MM.1S (cell line): ENCODE data around the gene FILIP1.

Experiments
- DNase-seq: peaks from one replicate; pipeline ENCODE4 v3.0.0-alpha.2; 2015
- H2AFZ ChIP-seq: fragments of 300-600 bp; sonication (generic); 2 replicates; pipeline ENCODE4 v1.6.0; 2016; ENCODE audit warnings: antibody characterized with exemption, low read length
- H3F3A ChIP-seq: fragments of 300-600 bp; sonication (generic); 2 replicates; pipeline ENCODE4 v1.6.1; 2016; ENCODE audit warnings: mild to moderate bottlenecking, antibody characterized with exemption, low read length, moderate library complexity, mixed read lengths; ENCODE audit not compliant: insufficient read depth
- H3K27ac ChIP-seq: fragments of 300-600 bp; sonication (generic); 2 replicates; pipeline ENCODE4 v1.5.1; 2016; ENCODE audit warnings: mild to moderate bottlenecking, low read length
- H3K27me3 ChIP-seq: fragments of 300-600 bp; sonication (generic); replicated peaks from 2 replicates; pipeline ENCODE4 v1.6.0; 2016; ENCODE audit warnings: low read length; ENCODE audit not compliant: insufficient read depth
- H3K36me3 ChIP-seq: fragments of 300-600 bp; sonication (generic); replicated peaks from 2 replicates; pipeline ENCODE4 v1.6.1; 2016; ENCODE audit warnings: mild to moderate bottlenecking, low read length, mixed read lengths; ENCODE audit not compliant: insufficient read depth
- H3K4me1 ChIP-seq: fragments of 300-600 bp; sonication (generic); 2 replicates; pipeline ENCODE4 v1.6.1; 2016; ENCODE audit warnings: low read length, mixed read lengths
- H3K4me2 ChIP-seq: fragments of 300-600 bp; sonication (generic); 2 replicates; pipeline ENCODE4 v1.6.0; 2016; ENCODE audit warnings: low read depth, low read length
- H3K4me3 ChIP-seq: fragments of 300-600 bp; sonication (generic); 2 replicates; pipeline ENCODE4 v1.5.1; 2016; ENCODE audit warnings: low read length, mixed read lengths
- H3K79me2 ChIP-seq: fragments of 300-600 bp; sonication (generic); 2 replicates; pipeline ENCODE4 v1.6.1; 2016; ENCODE audit warnings: mixed run types, low read length, mixed read lengths
- H3K9ac ChIP-seq: fragments of 300-600 bp; sonication (generic); 2 replicates; pipeline ENCODE4 v1.6.1; 2016; ENCODE audit warnings: low read length, mixed read lengths
- H3K9me2 ChIP-seq: fragments of 300-600 bp; sonication (generic); replicated peaks from 2 replicates; pipeline ENCODE4 v1.6.1; 2016; ENCODE audit warnings: mild to moderate bottlenecking, low read length, mixed read lengths; ENCODE audit not compliant: insufficient read depth
- H3K9me3 ChIP-seq: fragments of 300-600 bp; sonication (generic); replicated peaks from 2 replicates; pipeline ENCODE4 v1.6.1; 2016; ENCODE audit warnings: mild to moderate bottlenecking, low read length, mixed read lengths; ENCODE audit not compliant: insufficient read depth
- H4K20me1 ChIP-seq: fragments of 300-600 bp; sonication (generic); 2 replicates; pipeline ENCODE4 v1.6.1; 2016; ENCODE audit warnings: mild to moderate bottlenecking, low read length, moderate library complexity, mixed read lengths; ENCODE audit not compliant: insufficient read depth
- CTCF ChIP-seq: fragments of 300-600 bp; sonication (generic); IDR thresholded peaks from 2 replicates; pipeline ENCODE4 v1.5.1; 2016; ENCODE audit warnings: antibody characterized with exemption, low read length, mixed read lengths
- EZH2 ChIP-seq: fragments of 300-600 bp; sonication (generic); optimal IDR thresholded peaks from 2 replicates; pipeline ENCODE3; 2017; ENCODE audit warnings: low read depth, mild to moderate bottlenecking, antibody characterized with exemption, low read length, mixed read lengths
- EZH2phosphoT487 ChIP-seq: fragments of 300-600 bp; sonication (generic); IDR thresholded peaks from 2 replicates; pipeline ENCODE4 v1.6.1; 2018; ENCODE audit warnings: antibody characterized with exemption, low read length

FILIP1 gene

GRCh38 chr6:75438442-75439116, 55.0 kb downstream of the FILIP1 start:
- Histone ChIP-seq H3F3A (no peaks in the 10 kb centered on the region), H3K79me2 (no peaks in the 10 kb centered on the region), H3K27me3 (no peaks in the 10 kb centered on the region), H3K36me3 (no peaks in the 10 kb centered on the region), H3K4me3 (no peak overlapping the region), H2AFZ (no peak overlapping the region), H3K27ac (no peak overlapping the region), H3K9me3 (no peaks in the 10 kb centered on the region), H3K9ac (no peak overlapping the region), H3K4me1 (no peaks in the 10 kb centered on the region), H3K4me2 (no peak overlapping the region), H3K9me2 (no peaks in the 10 kb centered on the region), H4K20me1 (no peaks in the 10 kb centered on the region)
- DNase-seq: no peak
- no peak for TF ChIP-seq CTCF
- no peak for TF ChIP-seq EZH2
- no peak for TF ChIP-seq EZH2phosphoT487

GRCh38 chr6:75438013-75438431, 55.6 kb downstream of the FILIP1 start:
- Histone ChIP-seq H3K4me2 (no peak overlapping the region), H3K36me3 (no peaks in the 10 kb centered on the region), H3K4me1 (no peaks in the 10 kb centered on the region), H2AFZ (no peak overlapping the region), H3K27me3 (no peaks in the 10 kb centered on the region), H3K9me2 (no peaks in the 10 kb centered on the region), H3K79me2 (no peaks in the 10 kb centered on the region), H3K27ac (no peak overlapping the region), H3K9ac (no peak overlapping the region), H3K4me3 (no peak overlapping the region), H3F3A (no peaks in the 10 kb centered on the region), H4K20me1 (no peaks in the 10 kb centered on the region), H3K9me3 (no peaks in the 10 kb centered on the region)
- no peak for TF ChIP-seq EZH2phosphoT487
- no peak for TF ChIP-seq CTCF
- TF ChIP-seq EZH2: no peak
- no peak for DNase-seq

GRCh38 chr6:75437421-75437891, 56.1 kb downstream of the FILIP1 start:
- H3K36me3 ChIP-seq: no peaks in the 10 kb centered on the region
- no peaks in the 10 kb centered on the region for H3K9me3 ChIP-seq
- H3K79me2 ChIP-seq: no peaks in the 10 kb centered on the region
- H3K27ac ChIP-seq: no peak overlapping the region
- H3F3A ChIP-seq: no peaks in the 10 kb centered on the region
- no peak overlapping the region for H3K9ac ChIP-seq
- H2AFZ ChIP-seq: no peak overlapping the region
- DNase-seq: no peak
- H3K9me2 ChIP-seq: no peaks in the 10 kb centered on the region
- no peaks in the 10 kb centered on the region for H3K4me1 ChIP-seq
- no peaks in the 10 kb centered on the region for H4K20me1 ChIP-seq
- no peaks in the 10 kb centered on the region for H3K27me3 ChIP-seq
- no peak overlapping the region for H3K4me3 ChIP-seq
- no peak for TF ChIP-seq EZH2
- no peak for TF ChIP-seq CTCF
- TF ChIP-seq EZH2phosphoT487: no peak
- H3K4me2 ChIP-seq: no peak overlapping the region
